HepG2 (cell line): ENCODE measurements around the gene MYCBPAP. TPM values are rescaled to one million over a fixed set of nuclear protein-coding genes. Genes with fewer than 3 reads are reported as not detected.

ENCODE experiments used
- BRCA1 ChIP-seq: sonication (generic); formaldehyde crosslinking; IDR thresholded peaks from 2 replicates; pipeline ENCODE4 v1.4.0; 2020; ENCODE audit warnings: missing genetic modification reagents
- ELK4 ChIP-seq: sonication (generic); formaldehyde crosslinking; IDR thresholded peaks from 2 replicates; pipeline ENCODE4 v1.9.0; 2021; ENCODE audit warnings: missing genetic modification reagents, borderline replicate concordance
- GATAD1 ChIP-seq: IDR thresholded peaks from 2 replicates; pipeline ENCODE4 v1.6.1; 2016; ENCODE audit warnings: missing genetic modification reagents, missing compliant biosample characterization
- HNRNPL ChIP-seq: fragments of 200-400 bp; formaldehyde crosslinking; IDR thresholded peaks from 2 replicates; pipeline ENCODE4 v1.6.1; 2017; ENCODE audit warnings: mild to moderate bottlenecking, low read depth, low read length
- KIAA2018 ChIP-seq: sonication (generic); formaldehyde crosslinking; IDR thresholded peaks from 2 replicates; pipeline ENCODE4 v1.5.0; 2020; ENCODE audit warnings: mild to moderate bottlenecking, missing genetic modification reagents, borderline replicate concordance
- MBNL3 ChIP-seq: fragments of 250-450 bp; sonication (Bioruptor Pico); conservative IDR thresholded peaks from 2 replicates; pipeline ENCODE4 v1.8.0; 2022; ENCODE audit warnings: mild to moderate bottlenecking, inconsistent platforms
- NCOR1 ChIP-seq: fragments of 200-600 bp; sonication (generic); IDR thresholded peaks from 2 replicates; pipeline ENCODE4 v1.7.0; 2017; ENCODE audit warnings: antibody characterized with exemption, low read length, borderline replicate concordance
- NFIC ChIP-seq: IDR thresholded peaks from 2 replicates; pipeline ENCODE4 v1.6.1; 2012; ENCODE audit warnings: mild to moderate bottlenecking, low read length, inconsistent platforms
- NR1H2 ChIP-seq: sonication (generic); formaldehyde crosslinking; IDR thresholded peaks from 2 replicates; pipeline ENCODE4 v1.8.1; 2022; ENCODE audit warnings: low read depth, missing genetic modification reagents, borderline replicate concordance
- SIN3B ChIP-seq: fragments of 150-350 bp; IDR thresholded peaks from 2 replicates; pipeline ENCODE4 v1.6.1; 2014; ENCODE audit warnings: low read length
- SMAD1 ChIP-seq: sonication (generic); formaldehyde crosslinking; IDR thresholded peaks from 2 replicates; pipeline ENCODE4 v1.4.0; 2020; ENCODE audit warnings: missing genetic modification reagents, low read depth, mild to moderate bottlenecking, borderline replicate concordance
- TP53 ChIP-seq: sonication (generic); formaldehyde crosslinking; conservative IDR thresholded peaks from 2 replicates; pipeline ENCODE4 v1.4.0; 2020; ENCODE audit warnings: missing genetic modification reagents
- YY1 ChIP-seq: IDR thresholded peaks from 2 replicates; pipeline ENCODE4 v1.6.1; 2011; ENCODE audit warnings: low read length, low read depth, moderate library complexity, mild to moderate bottlenecking; ENCODE audit not compliant: insufficient read depth, insufficient replicate concordance
- ZNF24 ChIP-seq: fragments of 450-650 bp; IDR thresholded peaks from 2 replicates; pipeline ENCODE4 v1.6.1; 2017; ENCODE audit warnings: antibody characterized with exemption, mild to moderate bottlenecking
- ZNF333 ChIP-seq: sonication (generic); formaldehyde crosslinking; IDR thresholded peaks from 2 replicates; pipeline ENCODE4 v1.4.0; 2020; ENCODE audit warnings: mild to moderate bottlenecking, missing genetic modification reagents, borderline replicate concordance
- ZNF432 ChIP-seq: sonication (generic); formaldehyde crosslinking; IDR thresholded peaks from 2 replicates; pipeline ENCODE4 v1.5.0; 2020; ENCODE audit warnings: missing genetic modification reagents, mild to moderate bottlenecking, borderline replicate concordance
- ZNF451 ChIP-seq: sonication (generic); formaldehyde crosslinking; IDR thresholded peaks from 2 replicates; pipeline ENCODE4 v1.5.0; 2020; ENCODE audit warnings: mild to moderate bottlenecking, missing genetic modification reagents
- ZNF672 ChIP-seq: sonication (generic); formaldehyde crosslinking; IDR thresholded peaks from 2 replicates; pipeline ENCODE4 v1.8.1; 2022; ENCODE audit warnings: missing genetic modification reagents
- ZNF878 ChIP-seq: sonication (generic); formaldehyde crosslinking; IDR thresholded peaks from 2 replicates; pipeline ENCODE4 v1.8.1; 2023; ENCODE audit warnings: mild to moderate bottlenecking, missing genetic modification reagents, moderate library complexity
- polyA plus RNA-seq, 8 experiments: library from polyadenylated mRNA; depleted of rRNA in 3 of 8; stranded (reverse) in 7 of 8; unstranded in 1 of 8; fragments of >200 nt; fragmentation: Illumina TruSeq in 4 of 8; extraction: Trizol in 4 of 8; gene quantifications; 2 replicates each; pipeline versions ENCODE4 v1.2.1 to v1.2.3, GENCODE V29; 2011 to 2016; ENCODE audit warnings: low read depth in 4 of 8, missing spikeins in 1 of 8, mixed read lengths in 1 of 8; ENCODE audit not compliant: insufficient read depth in 1 of 8
- total RNA-seq, 5 experiments: library from RNA; depleted of rRNA; stranded (reverse); fragments of >200 nt; fragmentation: Illumina TruSeq; extraction: Trizol; gene quantifications; 2 replicates each; pipeline ENCODE4 v1.2.3, GENCODE V29; 2016; ENCODE audit warnings: low read depth in 1 of 5
- TF ChIP-seq, protein P1 (sequence below): sonication (generic); formaldehyde crosslinking; IDR thresholded peaks from 2 replicates; pipeline ENCODE4 v1.5.0; 2020; ENCODE audit warnings: missing genetic modification reagents, mild to moderate bottlenecking, borderline replicate concordance

The MYCBPAP gene
- total and polyA plus RNA-seq, 2 of the 13 experiments (the other 11 are each of a cell fraction or from before 2014, with no cell fraction given) = 0.22 to 0.24 TPM

DNA sequence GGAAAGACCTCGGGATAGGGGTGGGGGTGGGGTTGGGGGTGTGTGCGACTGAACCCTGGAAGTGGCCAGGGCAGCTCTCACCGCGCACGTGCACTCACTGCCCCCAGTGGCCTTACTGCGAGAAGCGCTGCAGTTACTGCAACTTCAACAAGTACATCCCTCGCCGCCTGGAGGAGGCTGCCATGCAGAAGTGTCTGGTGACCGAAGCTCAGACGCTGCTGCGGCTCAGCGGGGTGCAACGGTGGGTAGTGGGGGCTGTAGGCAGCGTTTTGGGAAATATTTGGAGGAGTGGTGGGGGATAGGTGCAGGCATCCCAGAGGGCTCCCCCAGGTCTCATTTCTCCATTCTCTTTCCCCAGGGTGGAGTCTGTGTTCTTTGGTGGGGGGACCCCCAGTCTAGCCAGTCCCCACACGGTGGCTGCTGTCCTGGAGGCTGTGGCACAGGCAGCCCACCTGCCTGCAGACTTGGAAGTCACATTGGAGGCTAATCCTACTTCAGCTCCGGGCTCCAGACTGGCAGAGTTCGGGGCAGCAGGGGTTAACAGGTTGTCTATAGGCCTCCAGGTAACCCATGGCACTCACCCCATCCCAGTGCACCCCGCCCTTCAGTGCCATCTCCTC, 28.6 kb upstream of the MYCBPAP start (continued):
- TF ChIP-seq KIAA2018 = no peak
- no peak for TF ChIP-seq ZNF451 (CRISPR knock-in tag)
- no peak for TF ChIP-seq ZNF333 (CRISPR knock-in tag)
- no peak for TF ChIP-seq ZNF24
- TF ChIP-seq BRCA1 = no peak
- no peak for TF ChIP-seq NFIC
- no peak for TF ChIP-seq SIN3B
- no peak for TF ChIP-seq ZNF878
- no peak for TF ChIP-seq MBNL3 (CRISPR knock-in tag)
- no peak for TF ChIP-seq HNRNPL
- TF ChIP-seq ZNF432 = no peak
- no peak for TF ChIP-seq SMAD1 (CRISPR knock-in tag)
- 0 out of 2 replicates have a peak, but pooled peaks have one; percentile 20 for TF ChIP-seq GATAD1 (CRISPR knock-in tag)
- TF ChIP-seq, protein P1, sequence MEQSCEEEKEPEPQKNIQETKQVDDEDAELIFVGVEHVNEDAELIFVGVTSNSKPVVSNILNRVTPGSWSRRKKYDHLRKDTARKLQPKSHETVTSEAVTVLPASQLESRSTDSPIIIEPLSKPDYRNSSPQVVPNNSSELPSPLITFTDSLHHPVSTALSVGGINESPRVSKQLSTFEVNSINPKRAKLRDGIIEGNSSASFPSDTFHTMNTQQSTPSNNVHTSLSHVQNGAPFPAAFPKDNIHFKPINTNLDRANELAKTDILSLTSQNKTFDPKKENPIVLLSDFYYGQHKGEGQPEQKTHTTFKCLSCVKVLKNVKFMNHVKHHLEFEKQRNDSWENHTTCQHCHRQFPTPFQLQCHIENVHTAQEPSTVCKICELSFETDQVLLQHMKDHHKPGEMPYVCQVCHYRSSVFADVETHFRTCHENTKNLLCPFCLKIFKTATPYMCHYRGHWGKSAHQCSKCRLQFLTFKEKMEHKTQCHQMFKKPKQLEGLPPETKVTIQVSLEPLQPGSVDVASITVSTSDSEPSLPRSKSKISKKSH (CRISPR knock-in tag) = 0 out of 2 replicates have a peak, but pooled peaks have one; percentile 71
- no peak for TF ChIP-seq NCOR1
- TF ChIP-seq ZNF672 = no peak
- no peak for TF ChIP-seq TP53 (CRISPR knock-in tag)
- TF ChIP-seq YY1 = no peak
- no peak for TF ChIP-seq ELK4 (CRISPR knock-in tag)
- no peak for TF ChIP-seq NR1H2 (CRISPR knock-in tag)
